GM19099 (cell line): ENCODE data around the gene TBC1D5.

ENCODE experiments used
- POLR2A ChIP-seq: IDR thresholded peaks from 3 replicates; pipeline ENCODE4 v1.6.1; 2011; ENCODE audit warnings: low read depth; ENCODE audit not compliant: insufficient read length; ENCODE audit errors: extremely low read depth

The TBC1D5 gene

GRCh38 chr3:17423786-17424536, 318.5 kb downstream of the TBC1D5 start:
- no peak for TF ChIP-seq POLR2A

DNA sequence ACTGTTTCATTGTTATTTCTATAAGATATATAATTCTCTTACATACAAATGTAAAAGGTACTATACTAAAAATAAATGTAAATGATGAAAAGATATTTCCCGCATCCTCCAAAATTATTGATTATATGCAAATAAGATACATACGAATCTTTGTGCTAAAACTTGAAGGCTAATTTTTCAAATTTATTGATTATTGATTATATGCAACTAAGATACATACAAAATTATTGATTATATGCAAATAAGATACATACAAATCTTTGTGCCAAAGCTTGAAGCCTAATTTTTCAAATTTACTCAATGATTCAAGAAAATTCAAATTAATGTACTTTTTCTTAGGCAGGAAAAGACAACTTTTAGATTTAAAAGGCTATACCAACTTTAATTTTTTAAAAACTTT, 319.8 kb downstream of the TBC1D5 start:
- TF ChIP-seq POLR2A: no peak

DNA sequence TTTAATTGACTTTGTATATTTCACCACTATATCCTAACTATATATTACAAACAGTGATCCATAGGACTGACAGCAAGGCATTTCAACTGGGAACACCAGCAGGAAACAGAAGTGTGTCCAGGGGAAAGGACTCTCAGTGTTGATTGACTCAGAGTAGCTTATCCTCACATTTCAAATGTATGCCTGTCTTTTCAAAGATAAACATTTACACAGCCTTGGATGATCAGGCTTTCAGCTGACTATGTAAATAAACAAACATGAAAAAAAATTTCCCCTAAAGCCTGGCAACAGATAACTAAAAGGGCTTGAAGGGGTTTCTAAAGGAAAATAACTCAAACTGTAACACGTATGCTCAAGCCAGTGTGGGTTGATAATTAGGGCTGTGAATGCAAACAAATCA, 321.8 kb downstream of the TBC1D5 start:
- TF ChIP-seq POLR2A: no peak

DNA sequence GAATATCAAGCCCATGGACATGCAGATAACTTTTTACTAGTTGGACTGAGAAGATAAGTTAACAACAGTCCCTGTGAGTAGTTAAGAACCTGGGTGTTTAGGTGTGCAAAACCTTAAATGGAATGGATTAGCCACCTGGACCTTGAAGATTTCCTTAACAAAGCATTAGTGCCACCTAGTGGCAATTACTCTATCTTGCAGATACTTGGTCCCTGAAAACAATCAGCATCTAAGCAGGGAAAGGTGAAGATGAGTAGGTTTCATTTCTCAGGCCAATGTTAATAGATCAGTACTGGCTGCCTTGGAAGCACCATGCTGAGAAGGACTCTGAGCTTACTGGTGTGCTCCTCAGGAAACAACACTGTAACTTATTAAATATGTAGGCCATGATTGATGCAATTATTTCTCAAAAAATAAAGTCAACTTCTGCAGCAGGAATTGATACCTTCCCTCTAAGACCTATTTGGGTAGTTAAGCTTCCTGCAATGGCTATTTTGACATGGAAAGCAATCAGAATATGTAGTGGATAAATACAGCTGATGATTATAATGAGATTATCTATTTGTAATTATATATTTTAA, 329.4 kb downstream of the TBC1D5 start:
- TF ChIP-seq POLR2A: no peak

- TF ChIP-seq POLR2A: no peak
Observed at GRCh38 chr3:17411157-17411877, 331.1 kb downstream of the TBC1D5 start.

GRCh38 chr3:17407576-17407975, 334.9 kb downstream of the TBC1D5 start:
- no peak for TF ChIP-seq POLR2A

DNA sequence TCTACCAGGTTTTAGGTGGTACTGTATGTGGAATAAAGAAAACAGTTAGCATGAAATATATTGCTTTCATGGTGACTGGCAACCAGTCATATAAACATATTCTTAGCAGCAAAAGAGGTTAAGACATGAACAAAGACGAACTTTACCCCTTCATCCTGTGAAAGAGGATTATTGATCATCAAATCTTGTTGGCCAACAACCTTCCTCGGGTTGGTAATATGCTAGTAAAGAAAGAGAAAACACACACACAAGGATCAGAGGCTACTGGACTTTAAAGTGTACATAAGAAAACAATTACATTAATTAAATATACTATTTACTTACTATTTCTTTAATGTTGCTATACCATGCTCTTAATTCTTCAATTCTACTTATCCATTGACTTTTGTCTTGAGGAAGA, 337.9 kb downstream of the TBC1D5 start:
- no peak for TF ChIP-seq POLR2A

DNA sequence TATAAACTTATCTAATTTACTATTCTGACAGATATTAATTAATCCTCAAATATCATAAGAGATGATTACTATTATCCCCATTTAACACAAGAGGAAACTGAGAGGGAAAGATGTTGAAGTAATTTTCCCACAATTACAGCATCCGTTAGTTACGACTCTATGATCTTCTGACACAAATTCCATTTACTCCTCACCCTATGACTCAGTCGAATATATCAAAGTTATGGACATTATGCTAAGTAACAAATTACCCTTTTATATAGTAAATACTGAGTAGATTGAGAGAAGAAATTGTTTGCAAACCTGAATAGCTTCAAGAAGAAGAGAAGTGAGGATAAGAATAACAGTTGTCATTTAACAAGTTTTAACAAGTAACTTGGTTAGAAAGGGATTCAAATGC, 340.0 kb downstream of the TBC1D5 start:
- TF ChIP-seq POLR2A: no peak

DNA sequence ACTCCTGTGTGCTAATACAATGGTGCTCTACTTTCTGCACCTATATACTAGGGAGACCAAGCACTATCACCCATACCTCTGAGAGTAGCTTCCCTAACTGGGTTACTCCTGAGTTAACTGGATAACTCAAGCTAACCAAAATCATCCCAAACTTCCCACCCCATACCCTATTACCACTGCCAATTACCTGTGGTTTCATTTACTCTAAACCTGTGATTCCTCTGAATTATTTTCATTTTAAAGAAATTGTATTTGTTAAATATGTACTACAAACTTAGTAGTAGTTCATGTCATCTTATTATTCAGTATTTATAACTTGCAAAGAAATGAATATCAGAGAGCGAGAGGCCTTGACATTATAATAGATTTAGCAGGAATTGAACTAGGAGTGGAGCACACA, 340.5 kb downstream of the TBC1D5 start:
- no peak for TF ChIP-seq POLR2A

DNA sequence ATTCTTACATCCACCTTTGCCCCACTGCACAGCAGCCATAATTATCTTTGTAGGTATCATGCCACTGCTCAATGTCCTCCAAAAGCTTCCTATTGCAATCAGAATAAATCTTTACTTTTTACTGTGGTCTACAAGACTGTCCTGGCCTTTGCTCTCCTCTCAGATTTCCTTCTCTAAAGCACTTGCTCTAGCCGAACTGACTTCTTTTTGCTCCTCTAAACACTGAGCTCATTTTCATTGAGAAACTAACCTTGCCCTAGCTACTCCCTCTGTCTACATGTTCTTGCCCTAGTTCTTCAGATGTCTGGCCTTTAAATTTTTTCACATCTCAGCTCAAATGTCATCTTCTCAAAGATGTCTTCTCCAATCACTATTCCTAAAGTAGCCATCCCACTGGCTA, 342.8 kb downstream of the TBC1D5 start:
- TF ChIP-seq POLR2A: no peak

GRCh38 chr3:17398959-17399551, 343.4 kb downstream of the TBC1D5 start:
- no peak for TF ChIP-seq POLR2A

DNA sequence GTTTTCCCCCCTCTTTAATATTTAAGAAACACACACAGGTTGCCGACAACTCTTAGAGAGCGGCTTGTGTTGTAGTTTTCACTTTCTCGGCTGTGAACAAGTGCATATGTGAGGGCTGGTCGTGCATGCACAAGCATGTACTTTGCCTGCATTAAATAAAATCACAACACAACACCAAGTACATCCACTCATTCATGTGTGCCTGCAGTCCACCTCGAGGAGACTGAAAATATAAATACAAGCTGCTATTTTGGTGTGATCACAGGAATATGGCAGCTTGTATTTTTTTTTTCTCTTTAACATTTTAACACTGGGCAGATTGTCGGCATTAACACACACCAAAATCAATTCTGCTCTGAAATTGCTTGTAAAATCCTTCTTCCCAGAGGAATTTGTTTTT, 346.4 kb downstream of the TBC1D5 start:
- no peak for TF ChIP-seq POLR2A

DNA sequence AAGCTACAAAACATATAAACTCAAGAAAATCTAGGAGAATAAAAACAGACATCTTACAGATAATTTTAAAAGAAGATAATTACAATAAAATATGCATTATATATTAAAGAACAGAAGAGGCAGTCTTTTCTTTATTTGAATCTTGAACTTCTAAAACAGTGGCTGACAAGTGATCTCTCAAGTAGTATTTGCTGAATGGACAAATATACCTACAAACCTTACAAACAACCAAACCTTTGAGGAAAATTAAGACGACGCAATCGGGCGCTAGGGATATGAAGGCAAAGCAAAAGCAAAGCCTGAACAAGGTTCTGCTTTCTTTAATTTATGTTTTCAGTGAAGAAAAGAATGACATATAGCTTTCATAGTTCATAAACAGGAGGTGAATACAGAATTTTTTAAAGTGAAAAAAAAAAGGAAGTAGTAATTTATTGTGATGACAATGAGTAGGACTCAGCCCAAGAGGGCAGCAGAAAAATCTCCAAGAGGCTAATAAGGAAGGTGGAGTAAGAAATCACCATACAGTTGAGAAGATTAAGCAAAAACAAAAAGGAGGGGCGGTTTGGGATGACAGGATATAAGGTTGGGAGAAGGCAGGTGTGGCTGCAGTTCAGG, 347.8 kb downstream of the TBC1D5 start:
- no peak for TF ChIP-seq POLR2A

GRCh38 chr3:17390785-17391184, 351.6 kb downstream of the TBC1D5 start:
- TF ChIP-seq POLR2A: no peak

DNA sequence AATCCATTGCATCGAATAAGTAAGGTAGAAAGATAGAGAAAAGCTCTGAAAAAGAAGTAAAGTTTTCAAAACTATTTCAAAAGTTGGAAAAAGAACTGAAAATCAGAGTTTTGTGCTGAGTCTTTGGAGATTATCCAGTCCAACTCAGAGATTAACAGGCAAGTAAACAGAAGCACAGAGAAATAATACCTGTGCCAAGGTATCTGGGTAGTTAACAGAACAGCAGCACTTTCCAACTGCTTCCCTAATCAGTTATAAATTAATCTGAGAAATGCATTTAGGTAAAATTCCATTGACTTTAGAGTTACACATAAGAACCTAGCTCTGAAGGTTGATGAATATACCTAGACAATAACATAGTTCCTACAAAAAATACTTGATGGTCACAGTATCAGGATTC, 355.3 kb downstream of the TBC1D5 start:
- no peak for TF ChIP-seq POLR2A

GRCh38 chr3:17386432-17386831, 356.0 kb downstream of the TBC1D5 start:
- no peak for TF ChIP-seq POLR2A
